HEK293T (cell line): Measurements from ENCODE around the gene PIEZO1.

Experiments used
- CTCF ChIA-PET: fragments of 350-600 bp; formaldehyde crosslinking; extraction: SDS; loops from one replicate; lab custom pipeline; 2021; ENCODE audit warnings: antibody characterized with exemption, inconsistent platforms; lab: Yijun Ruan, JAX
- POLR2A ChIA-PET: fragments of 350-600 bp; formaldehyde crosslinking; extraction: SDS; loops from one replicate; lab custom pipeline; 2020; ENCODE audit warnings: antibody characterized with exemption, inconsistent platforms; lab: Yijun Ruan, JAX
- DNase-seq: peaks from one replicate; pipeline ENCODE4 v3.0.0; 2012; ENCODE audit warnings: mixed read lengths; ENCODE audit errors: extremely low spot score
- ARNT ChIP-seq: fragments of 450-650 bp; IDR thresholded peaks from 2 replicates; pipeline ENCODE4 v1.6.1; 2017; ENCODE audit warnings: mild to moderate bottlenecking
- BHLHE40 ChIP-seq: fragments of 450-650 bp; IDR thresholded peaks from 2 replicates; pipeline ENCODE4 v1.6.1; 2016; ENCODE audit warnings: mild to moderate bottlenecking, moderate library complexity, borderline replicate concordance
- CTBP1 ChIP-seq: fragments of 450-650 bp; IDR thresholded peaks from 2 replicates; pipeline ENCODE4 v1.6.1; 2016; ENCODE audit warnings: borderline replicate concordance
- ELF4 ChIP-seq: fragments of 450-650 bp; IDR thresholded peaks from 2 replicates; pipeline ENCODE4 v1.6.1; 2017; ENCODE audit warnings: antibody characterized with exemption
- FOXA1 ChIP-seq: fragments of 450-650 bp; IDR thresholded peaks from 2 replicates; pipeline ENCODE4 v1.6.1; 2016; ENCODE audit warnings: mild to moderate bottlenecking
- FOXK2 ChIP-seq: fragments of 450-650 bp; IDR thresholded peaks from 2 replicates; pipeline ENCODE4 v1.6.1; 2016; ENCODE audit warnings: mild to moderate bottlenecking
- FOXM1 ChIP-seq: fragments of 450-650 bp; IDR thresholded peaks from 2 replicates; pipeline ENCODE4 v1.6.1; 2017; ENCODE audit warnings: mild to moderate bottlenecking, borderline replicate concordance
- HDGF ChIP-seq: fragments of 450-650 bp; IDR thresholded peaks from 2 replicates; pipeline ENCODE4 v1.6.1; 2017; ENCODE audit warnings: antibody characterized with exemption, borderline replicate concordance
- L3MBTL2 ChIP-seq: fragments of 450-650 bp; conservative IDR thresholded peaks from 2 replicates; pipeline ENCODE4 v1.6.1; 2016; ENCODE audit warnings: mild to moderate bottlenecking
- LEF1 ChIP-seq: fragments of 450-650 bp; IDR thresholded peaks from 2 replicates; pipeline ENCODE4 v1.6.1; 2017; ENCODE audit warnings: mild to moderate bottlenecking, borderline replicate concordance
- NFRKB ChIP-seq: fragments of 450-650 bp; IDR thresholded peaks from 2 replicates; pipeline ENCODE4 v1.6.1; 2016; ENCODE audit warnings: mild to moderate bottlenecking, moderate library complexity
- PKNOX1 ChIP-seq: fragments of 450-650 bp; IDR thresholded peaks from 2 replicates; pipeline ENCODE4 v1.6.1; 2016
- SP1 ChIP-seq: fragments of 450-650 bp; IDR thresholded peaks from 2 replicates; pipeline ENCODE4 v1.6.1; 2017
- SUZ12 ChIP-seq: fragments of 450-650 bp; IDR thresholded peaks from 2 replicates; pipeline ENCODE4 v1.6.1; 2016; ENCODE audit warnings: mild to moderate bottlenecking
- TARDBP ChIP-seq: fragments of 450-650 bp; IDR thresholded peaks from 2 replicates; pipeline ENCODE4 v1.6.1; 2016
- ZNF384 ChIP-seq: fragments of 450-650 bp; IDR thresholded peaks from 2 replicates; pipeline ENCODE4 v1.6.1; 2016

The PIEZO1 gene

GRCh38 chr16:88735121-88735520 lies 49.9 kb downstream of the PIEZO1 start:
- CTCF ChIA-PET: interaction anchor here (0.6 to 0.7 kb wide), 2 partner anchors 8 to 481 kb away, joined by 3 read pairs; no protein-coding TSS in a partner anchor
- POLR2A ChIA-PET: interaction anchor here (1.0 kb wide), 1 partner anchor 74 kb away, joined by 3 read pairs; no protein-coding TSS in a partner anchor
- DNase-seq: no peak
- TF ChIP-seq HDGF (no peak), FOXM1 (no peak)

GRCh38 chr16:88734361-88734728 lies 50.7 kb downstream of the PIEZO1 start:
- TF ChIP-seq LEF1: no peak
- ChIA-PET POLR2A (interaction anchor here (1.0 kb wide), 1 partner anchor 75 kb away, joined by 3 read pairs; no protein-coding TSS in a partner anchor), CTCF (interaction anchor here (0.6 kb wide), 1 partner anchor 482 kb away, joined by 3 read pairs; no protein-coding TSS in a partner anchor)
- DNase-seq: no peak

GRCh38 chr16:88733630-88734360 lies 51.2 kb downstream of the PIEZO1 start:
- POLR2A ChIA-PET: no interaction called here
- CTCF ChIA-PET: no interaction called here
- no peak for TF ChIP-seq HDGF
- no peak for TF ChIP-seq NFRKB
- no peak for TF ChIP-seq CTBP1
- no peak for TF ChIP-seq FOXK2
- TF ChIP-seq ARNT: no peak
- TF ChIP-seq SUZ12: no peak
- TF ChIP-seq SP1: no peak
- no peak for TF ChIP-seq PKNOX1
- DNase-seq: no peak

- CTCF ChIA-PET: interaction anchor here (0.5 kb wide), 1 partner anchor 51 kb away, joined by 3 read pairs; no protein-coding TSS in a partner anchor
- no peak for DNase-seq
- TF ChIP-seq FOXK2 (no peak), TARDBP (no peak), LEF1 (no peak), ARNT (no peak), BHLHE40 (no peak), PKNOX1 (no peak), HDGF (no peak), SUZ12 (no peak), ZNF384 (no peak), FOXM1 (no peak), L3MBTL2 (no peak), CTBP1 (no peak), ELF4 (no peak)
- POLR2A ChIA-PET: no interaction called here
These were observed 52.1 kb downstream of the PIEZO1 start for GRCh38 chr16:88732961-88733294.

DNA sequence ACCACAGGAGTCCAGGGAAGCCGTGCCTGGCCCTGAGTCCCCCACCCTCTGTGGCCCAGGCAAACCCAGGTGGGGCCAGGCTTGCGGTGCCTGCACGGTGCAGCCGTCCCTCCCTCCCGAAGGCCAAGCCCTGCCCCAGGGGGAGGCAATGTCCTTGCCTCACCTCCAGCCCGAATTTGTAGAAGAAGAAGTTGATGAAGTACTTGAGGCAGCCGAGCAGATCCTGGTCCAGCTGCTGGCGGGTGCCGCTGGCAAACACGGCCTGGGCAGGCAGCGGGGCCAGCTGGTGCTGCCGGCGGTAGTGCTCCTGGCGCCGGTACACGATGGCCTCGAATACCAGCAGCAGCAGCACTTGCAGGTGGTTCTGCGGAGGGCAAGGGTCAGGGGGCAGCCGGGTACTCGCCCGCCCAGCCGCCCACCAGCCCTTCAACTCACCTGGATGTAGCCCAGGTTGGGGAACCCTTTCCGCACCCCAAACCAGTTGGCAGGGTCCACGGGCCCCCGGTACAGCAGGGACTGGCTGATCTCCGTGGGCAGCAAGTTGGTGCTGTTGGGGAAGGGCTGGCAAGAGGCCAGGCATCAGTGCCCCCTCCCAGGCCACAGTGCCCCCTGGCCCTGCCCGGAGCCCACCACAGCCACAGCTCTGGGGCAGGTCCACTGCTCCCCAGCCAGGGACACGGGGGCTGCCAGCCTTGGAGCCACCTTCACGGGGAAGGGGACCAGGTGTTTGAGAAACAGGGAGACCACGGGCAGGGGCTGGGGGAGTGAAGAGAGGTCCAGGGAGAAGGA lies 52.7 kb downstream of the PIEZO1 start:
- no peak for DNase-seq
- ChIA-PET CTCF (no interaction called here), POLR2A (no interaction called here)
- TF ChIP-seq L3MBTL2 (no peak), FOXA1 (no peak), FOXM1 (no peak), LEF1 (no peak), ZNF384 (no peak), TARDBP (no peak), NFRKB (no peak), SP1 (no peak), FOXK2 (no peak), SUZ12 (no peak), ELF4 (no peak)

DNA sequence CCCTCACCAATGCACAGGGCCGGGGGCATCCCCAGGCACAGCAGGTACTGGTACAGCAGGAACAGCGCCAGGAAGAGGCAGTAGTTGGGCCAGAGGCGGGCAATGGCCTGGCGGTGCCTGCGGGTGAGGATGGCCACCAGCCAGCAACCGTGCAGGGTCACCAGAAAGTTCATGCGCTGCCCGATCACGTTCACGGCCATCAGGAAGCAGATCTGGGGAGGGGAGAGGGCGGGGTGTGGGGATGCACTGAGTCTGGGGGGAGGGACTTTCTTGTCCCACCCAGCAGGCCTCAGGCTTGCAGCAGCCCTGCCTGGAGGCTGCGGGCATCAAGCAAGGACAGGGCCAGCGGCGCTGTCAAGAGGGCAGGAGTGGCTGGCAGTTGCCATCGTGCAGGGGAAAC lies 53.3 kb downstream of the PIEZO1 start:
- TF ChIP-seq NFRKB (no peak), FOXA1 (no peak), FOXK2 (no peak), ELF4 (no peak), L3MBTL2 (no peak), LEF1 (no peak), TARDBP (no peak), FOXM1 (no peak), SUZ12 (no peak), SP1 (no peak), PKNOX1 (no peak), BHLHE40 (no peak), CTBP1 (no peak), HDGF (no peak), ARNT (no peak), ZNF384 (no peak)
- peak; percentile 68 for DNase-seq
- CTCF ChIA-PET: no interaction called here
- POLR2A ChIA-PET: no interaction called here
